IgD-negative memory B cell (primary cell): Measurements from ENCODE around the gene CAST. TPM values are rescaled to one million over a fixed set of nuclear protein-coding genes. Genes with fewer than 3 reads are reported as not detected.
A peak's percentile ranks its signal among the peaks of the same experiment; 100 is the strongest.

Source experiments
- H3K27ac Mint-ChIP-seq, 3 donors: one replicate each; pipeline ENCODE4 v1.8.0; 2020 to 2022; ENCODE audit warnings: mild to moderate bottlenecking in 3 of 3, mixed read lengths in 3 of 3, moderate library complexity in 1 of 3
- H3K27me3 Mint-ChIP-seq: one replicate; pipeline ENCODE4 v1.8.0; 2021; ENCODE audit warnings: mixed read lengths
- H3K36me3 Mint-ChIP-seq: one replicate; pipeline ENCODE4 v1.8.0; 2020; ENCODE audit warnings: mild to moderate bottlenecking, mixed read lengths
- H3K4me1 Mint-ChIP-seq, 3 donors: one replicate each; pipeline ENCODE4 v1.8.0; 2020 to 2022; ENCODE audit warnings: mixed read lengths in 3 of 3, mild to moderate bottlenecking in 1 of 3
- H3K4me3 Mint-ChIP-seq, 4 donors: one replicate each; pipeline ENCODE4 v1.8.0; 2020 to 2022; ENCODE audit warnings: mild to moderate bottlenecking in 4 of 4, mixed read lengths in 4 of 4, moderate library complexity in 3 of 4
- H3K9me3 Mint-ChIP-seq, 3 donors: one replicate each; pipeline ENCODE4 v1.8.0; 2020 to 2021; ENCODE audit warnings: mixed read lengths in 3 of 3, mild to moderate bottlenecking in 1 of 3
- polyA plus RNA-seq: library from polyadenylated mRNA; unstranded; fragments of 300-500 nt; fragmentation: Illumina TruSeq; gene quantifications from one replicate; pipeline ENCODE4 v1.2.3, GENCODE V29; 2021

The CAST gene
- polyA plus RNA-seq, 1 donor from 2014 or later = 71.7 TPM

DNA sequence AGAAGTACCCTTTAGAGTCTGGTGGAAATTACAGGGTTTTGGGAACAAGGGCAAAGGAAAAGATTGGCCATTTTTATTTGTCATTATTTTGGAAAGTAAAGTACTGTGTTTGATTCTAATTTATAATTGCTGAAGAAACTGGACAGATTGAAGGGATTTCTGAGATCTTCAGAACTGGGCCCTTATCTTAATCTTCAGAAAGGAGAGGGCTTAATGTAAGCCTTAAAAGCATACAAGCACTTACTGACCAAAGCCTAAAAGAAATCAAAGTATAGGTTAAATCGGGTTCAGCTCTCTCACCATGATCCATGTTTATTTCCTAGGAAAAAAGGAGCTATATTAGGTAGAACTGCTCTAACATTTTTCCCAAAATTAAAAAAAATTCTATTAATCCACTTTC lies 109.9 kb downstream of the CAST start:
- Mint-ChIP-seq H3K4me1 (peaks cover 0 to 3% (median 0%) of the 10 kb centered on the region in 3 donors), H3K4me3 (no peak overlapping the region), H3K27me3 (no peaks in the 10 kb centered on the region), H3K36me3 (no peaks in the 10 kb centered on the region), H3K9me3 (no peaks in the 10 kb centered on the region), H3K27ac (no peak overlapping the region)

DNA sequence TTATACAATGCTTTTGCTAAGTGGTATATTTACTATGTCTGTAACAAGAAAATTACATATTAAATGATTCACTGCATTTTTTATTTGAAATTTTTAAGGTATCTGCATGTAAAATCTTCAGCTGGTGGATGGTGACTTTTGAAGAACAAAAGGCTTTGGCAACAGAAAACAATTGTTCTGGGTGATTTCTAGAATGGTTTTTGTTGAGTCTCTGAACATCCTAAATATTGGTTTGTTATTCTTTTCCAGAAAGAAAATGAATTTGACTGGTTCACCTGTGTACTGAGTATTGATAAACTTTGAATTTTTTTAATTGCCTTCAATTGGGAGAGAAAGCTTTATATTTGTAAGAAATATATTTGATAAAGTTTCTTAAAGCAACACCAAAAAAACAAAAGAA lies 110.4 kb downstream of the CAST start:
- Mint-ChIP-seq H3K4me1 (peaks cover 0 to 3% (median 0%) of the 10 kb centered on the region in 3 donors), H3K4me3 (no peak overlapping the region), H3K27ac (no peak overlapping the region), H3K36me3 (no peaks in the 10 kb centered on the region), H3K9me3 (no peaks in the 10 kb centered on the region), H3K27me3 (no peaks in the 10 kb centered on the region)

DNA sequence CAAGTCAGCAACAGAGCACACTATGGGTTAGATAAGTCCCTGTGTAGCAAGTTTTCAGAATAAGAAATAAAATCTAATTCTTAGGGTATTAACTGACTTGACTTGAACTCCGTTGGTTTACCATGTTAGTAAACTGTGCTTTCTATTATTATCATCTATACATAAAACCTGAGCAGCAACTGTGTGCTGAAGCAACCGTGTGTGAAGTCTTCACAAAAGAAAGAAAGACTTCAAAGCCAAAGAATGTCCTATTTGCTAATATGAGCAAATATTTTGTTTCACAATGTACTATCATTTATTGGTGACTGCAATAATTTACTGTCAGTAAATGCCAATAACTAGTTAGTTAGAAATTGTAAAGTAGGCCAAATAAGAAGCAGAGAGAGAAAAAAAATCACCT lies 112.9 kb downstream of the CAST start:
- Mint-ChIP-seq H3K9me3 (no peaks in the 10 kb centered on the region), H3K27ac (peak overlapping the region in 2 of 3 donors; percentile 53 to 59), H3K4me1 (peaks cover 0 to 3% (median 0%) of the 10 kb centered on the region in 3 donors), H3K36me3 (no peaks in the 10 kb centered on the region), H3K4me3 (no peak overlapping the region), H3K27me3 (no peaks in the 10 kb centered on the region)

DNA sequence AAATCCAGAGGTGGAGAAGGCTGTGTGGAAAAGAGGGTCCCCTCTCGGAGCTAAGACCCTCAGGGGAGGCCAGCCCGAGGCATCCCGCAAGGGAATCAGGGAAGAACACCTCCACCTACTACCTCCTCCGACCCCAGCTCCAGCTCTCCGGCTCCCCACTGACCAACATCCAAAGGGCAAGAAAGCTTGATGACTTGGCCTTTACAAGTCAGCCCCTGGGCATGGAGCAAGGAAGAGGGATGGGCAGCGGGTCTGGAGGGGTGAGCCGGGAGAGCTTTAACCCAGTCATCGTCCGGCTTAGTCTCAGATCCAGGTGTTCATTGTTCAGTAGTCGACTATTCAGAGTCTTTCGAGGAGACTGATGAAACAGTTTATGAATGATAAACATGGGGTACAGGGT lies 113.5 kb downstream of the CAST start:
- H3K9me3 Mint-ChIP-seq = no peaks in the 10 kb centered on the region
- no peaks in the 10 kb centered on the region for H3K27me3 Mint-ChIP-seq
- no peaks in the 10 kb centered on the region for H3K36me3 Mint-ChIP-seq
- peak overlapping the region in 1 of 4 donors; percentile 56 for H3K4me3 Mint-ChIP-seq
- no peak overlapping the region for H3K27ac Mint-ChIP-seq
- H3K4me1 Mint-ChIP-seq = peaks cover 0 to 3% (median 0%) of the 10 kb centered on the region in 3 donors

DNA sequence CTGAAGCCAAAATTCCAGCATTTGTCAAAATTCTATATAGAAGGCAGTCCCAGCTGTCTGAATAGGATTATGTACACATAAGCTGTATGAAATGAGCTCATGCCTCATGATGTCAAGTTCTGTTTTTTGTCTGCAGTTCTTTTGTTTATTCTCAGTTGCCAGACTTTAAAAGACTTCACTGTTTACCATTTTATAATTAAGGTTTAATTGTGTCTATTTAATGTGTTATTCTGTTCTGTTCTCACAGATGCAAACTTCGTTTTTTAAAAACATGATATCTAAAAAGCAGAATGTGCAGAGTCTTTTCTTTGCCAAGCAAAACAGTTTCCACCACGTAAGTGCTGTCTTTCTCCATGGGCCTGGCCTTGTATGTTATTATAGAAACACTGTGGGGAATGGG lies 114.4 kb downstream of the CAST start:
- Mint-ChIP-seq H3K36me3 (no peaks in the 10 kb centered on the region), H3K27ac (no peak overlapping the region), H3K9me3 (no peaks in the 10 kb centered on the region), H3K4me1 (no peaks in the 10 kb centered on the region), H3K27me3 (no peaks in the 10 kb centered on the region), H3K4me3 (no peak overlapping the region)

DNA sequence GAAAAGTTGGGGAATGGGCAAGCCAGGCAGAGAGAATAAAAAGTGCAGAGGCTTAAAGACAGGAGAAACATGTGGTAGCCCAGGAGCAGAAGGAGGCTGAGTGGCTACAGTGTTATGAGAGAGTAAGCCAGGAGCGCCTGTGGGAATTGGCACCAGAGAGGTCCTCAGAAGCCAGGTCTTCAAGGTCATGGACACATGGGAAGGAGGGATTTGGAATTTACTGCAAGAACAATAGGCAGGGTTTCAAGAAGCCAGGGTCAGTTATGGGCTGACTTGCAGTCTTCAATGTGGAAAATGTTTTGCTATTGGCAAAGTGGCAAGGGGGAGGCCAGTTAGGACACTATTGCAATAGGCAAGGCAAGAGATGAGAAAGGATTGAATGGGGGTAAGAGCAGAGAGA lies 116.2 kb downstream of the CAST start:
- Mint-ChIP-seq H3K4me1 (no peaks in the 10 kb centered on the region), H3K9me3 (no peaks in the 10 kb centered on the region), H3K27me3 (no peaks in the 10 kb centered on the region), H3K4me3 (no peak overlapping the region), H3K36me3 (no peaks in the 10 kb centered on the region), H3K27ac (peak overlapping the region in 1 of 3 donors; percentile 29)

DNA sequence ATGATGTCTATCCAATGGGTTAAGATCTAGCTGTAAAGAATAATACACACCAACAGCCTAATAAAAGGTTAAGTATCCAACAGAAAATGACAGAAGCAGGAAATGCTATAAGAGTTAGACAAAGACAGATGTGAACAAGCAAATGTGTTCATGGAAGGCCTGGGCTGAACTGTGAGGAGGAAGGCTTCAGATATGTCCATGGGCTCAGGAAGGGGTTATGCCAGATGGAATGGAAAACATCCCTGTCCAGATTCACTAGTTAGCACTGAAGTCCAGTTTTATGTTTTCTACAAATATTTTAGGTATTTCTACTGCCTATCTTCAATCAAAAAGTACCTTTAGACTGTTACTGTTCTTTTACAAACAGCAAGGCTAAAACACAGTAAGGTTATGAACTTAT lies 118.5 kb downstream of the CAST start:
- peaks cover 0 to 2% (median 2%) of the 10 kb centered on the region in 3 donors for H3K4me1 Mint-ChIP-seq
- H3K36me3 Mint-ChIP-seq = no peaks in the 10 kb centered on the region
- H3K27me3 Mint-ChIP-seq = no peaks in the 10 kb centered on the region
- peak overlapping the region in 1 of 3 donors; percentile 87 for H3K27ac Mint-ChIP-seq
- no peak overlapping the region for H3K4me3 Mint-ChIP-seq
- H3K9me3 Mint-ChIP-seq = no peaks in the 10 kb centered on the region

DNA sequence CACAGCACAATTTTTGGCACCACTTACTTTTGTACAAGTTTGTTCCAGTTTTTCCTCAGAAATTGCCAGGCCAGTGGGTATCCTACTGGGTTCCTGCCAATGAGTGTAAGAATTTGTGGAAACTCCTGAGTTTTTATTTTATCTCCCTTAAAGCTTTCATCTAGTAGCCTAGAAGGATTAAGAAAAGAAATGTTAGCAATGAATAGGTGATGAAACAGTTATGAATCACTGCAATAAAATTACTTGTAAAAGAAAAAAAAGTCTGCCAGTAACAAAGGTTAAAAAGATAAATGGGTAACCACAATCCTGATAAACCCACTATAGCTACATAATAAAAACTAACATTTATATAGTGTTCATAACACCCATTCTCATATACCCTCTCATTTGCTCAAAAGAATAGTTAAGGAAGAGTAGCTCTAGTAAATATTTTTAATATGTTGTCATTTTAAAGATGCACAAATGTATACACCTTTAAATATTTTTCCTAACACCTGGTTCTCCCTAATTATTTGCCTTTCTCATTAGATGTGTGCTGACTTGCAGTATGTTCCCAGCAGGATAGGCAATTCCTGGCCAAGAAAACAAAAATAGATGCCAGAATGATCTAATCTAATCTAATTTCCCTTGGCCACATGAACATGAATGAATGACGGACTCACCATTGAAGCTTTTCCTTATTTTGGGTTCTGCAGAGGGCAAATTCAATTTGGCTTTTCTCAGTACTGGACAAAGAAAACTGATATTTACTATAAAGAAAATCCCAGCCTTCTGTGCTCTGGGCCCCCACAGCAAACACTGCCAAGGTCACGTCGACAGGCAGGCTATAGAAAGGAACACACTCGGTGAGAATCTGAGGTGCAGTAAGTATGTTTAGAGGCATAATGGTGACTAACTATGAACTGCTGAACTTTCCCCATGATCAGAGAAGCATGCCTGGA lies 119.1 kb downstream of the CAST start:
- H3K27ac Mint-ChIP-seq = peak overlapping the region in 1 of 3 donors; percentile 87

DNA sequence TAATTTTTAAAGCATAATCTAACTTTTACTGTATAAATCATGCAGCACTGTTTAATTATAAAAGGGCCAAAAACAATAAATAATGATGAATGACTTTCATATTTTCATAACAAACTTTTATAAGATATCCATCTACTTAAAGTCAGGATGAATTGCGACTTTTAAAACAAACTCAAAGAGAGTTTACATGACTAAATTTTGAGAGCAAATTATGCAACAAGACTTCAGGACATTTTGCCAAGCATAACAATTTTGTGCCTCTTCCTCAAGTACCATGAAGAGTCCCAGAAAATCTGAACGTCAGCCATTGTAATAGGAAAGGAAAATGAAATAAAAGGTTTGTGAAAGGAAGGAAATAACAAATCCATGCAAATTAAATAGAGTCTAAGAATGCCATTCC lies 121.2 kb downstream of the CAST start:
- Mint-ChIP-seq H3K36me3 (peaks cover 3% of the 10 kb centered on the region), H3K27me3 (no peaks in the 10 kb centered on the region), H3K9me3 (no peaks in the 10 kb centered on the region), H3K4me3 (peak overlapping the region in 1 of 4 donors; percentile 13), H3K27ac (peak overlapping the region in 2 of 3 donors; percentile 29 to 51), H3K4me1 (peaks cover 0 to 4% (median 2%) of the 10 kb centered on the region in 3 donors)

More for the DNA sequence above, 119.1 kb downstream of the CAST start:
- Mint-ChIP-seq H3K27me3 (no peaks in the 10 kb centered on the region), H3K4me3 (no peak overlapping the region), H3K36me3 (peaks cover 1% of the 10 kb centered on the region), H3K9me3 (no peaks in the 10 kb centered on the region), H3K4me1 (peaks cover 0 to 2% (median 2%) of the 10 kb centered on the region in 3 donors)

DNA sequence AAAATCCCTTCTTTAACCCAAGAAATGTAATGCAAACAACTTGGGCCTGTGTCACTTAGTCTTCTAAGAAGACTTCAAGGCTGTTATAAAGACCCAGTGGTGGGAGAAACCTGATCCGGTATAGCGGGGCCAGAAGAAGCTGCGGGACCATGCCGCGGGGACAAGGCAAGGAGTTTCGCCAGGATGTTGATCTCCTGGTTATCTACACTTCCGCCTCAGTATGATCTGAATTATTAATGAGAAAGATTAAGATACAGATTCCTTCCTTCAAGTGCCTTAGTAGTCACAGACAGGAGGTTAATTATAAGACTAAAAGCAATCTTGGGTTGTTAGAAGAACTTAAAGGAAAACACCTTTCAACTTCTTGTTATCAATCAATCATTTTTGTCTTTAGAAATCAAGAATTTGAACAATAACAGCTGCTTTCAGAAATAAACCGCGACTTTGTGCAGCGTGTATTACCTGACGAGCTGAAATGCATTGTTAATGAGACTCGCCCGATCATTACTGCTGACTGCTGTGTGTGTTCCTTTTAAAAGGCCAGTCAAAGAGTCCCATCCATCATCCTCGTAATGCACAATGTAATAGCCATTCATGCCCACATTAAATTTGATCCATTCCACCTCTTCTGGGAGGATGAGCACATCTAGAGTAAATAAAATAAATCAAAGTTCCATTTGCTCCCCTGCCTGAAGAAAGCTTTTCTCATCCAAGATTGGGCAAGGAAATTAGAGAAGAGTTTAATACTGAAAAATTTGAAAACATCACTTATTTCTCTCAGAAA lies 123.3 kb downstream of the CAST start:
- H3K27me3 Mint-ChIP-seq = no peaks in the 10 kb centered on the region
- H3K9me3 Mint-ChIP-seq = no peaks in the 10 kb centered on the region
- no peak overlapping the region for H3K4me3 Mint-ChIP-seq
- H3K36me3 Mint-ChIP-seq = peaks cover 3% of the 10 kb centered on the region
- peaks cover 0 to 4% (median 2%) of the 10 kb centered on the region in 3 donors for H3K4me1 Mint-ChIP-seq
- peak overlapping the region in 2 of 3 donors; percentile 25 to 67 for H3K27ac Mint-ChIP-seq

DNA sequence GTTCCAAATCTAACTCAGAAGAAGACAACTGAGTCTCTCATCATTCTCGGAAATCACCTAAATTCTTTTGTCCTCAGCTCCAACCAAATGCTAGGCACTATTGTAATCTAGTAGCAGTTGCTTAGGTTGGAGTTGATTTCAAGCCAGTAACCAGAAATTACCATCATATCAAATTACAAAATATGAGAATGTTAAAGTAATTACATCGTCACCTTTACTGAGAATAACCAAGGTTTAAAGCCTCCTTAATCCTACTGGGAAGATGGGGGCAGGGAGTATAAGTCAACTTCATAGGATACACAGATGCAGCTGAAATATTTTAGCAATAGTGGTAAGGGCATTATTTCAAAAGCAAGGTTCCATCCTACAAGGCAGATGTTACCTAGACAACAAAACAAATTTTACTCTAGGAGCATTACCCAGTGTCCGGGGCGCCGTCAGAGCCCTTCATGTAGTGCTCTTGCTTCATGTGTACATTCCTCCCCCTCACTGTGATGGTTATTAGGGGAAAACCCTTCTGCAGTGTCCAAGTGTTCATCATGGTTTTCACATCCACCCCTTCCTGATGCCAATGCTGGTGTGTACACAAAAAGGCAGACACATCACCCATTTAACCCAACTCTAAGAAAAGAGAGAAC lies 126.1 kb downstream of the CAST start:
- H3K27me3 Mint-ChIP-seq = no peaks in the 10 kb centered on the region
- no peak overlapping the region for H3K4me3 Mint-ChIP-seq
- no peaks in the 10 kb centered on the region for H3K9me3 Mint-ChIP-seq
- H3K4me1 Mint-ChIP-seq = peaks cover 0 to 4% (median 2%) of the 10 kb centered on the region in 3 donors
- H3K36me3 Mint-ChIP-seq = peaks cover 3% of the 10 kb centered on the region
- peak overlapping the region in 2 of 3 donors; percentile 53 to 78 for H3K27ac Mint-ChIP-seq

DNA sequence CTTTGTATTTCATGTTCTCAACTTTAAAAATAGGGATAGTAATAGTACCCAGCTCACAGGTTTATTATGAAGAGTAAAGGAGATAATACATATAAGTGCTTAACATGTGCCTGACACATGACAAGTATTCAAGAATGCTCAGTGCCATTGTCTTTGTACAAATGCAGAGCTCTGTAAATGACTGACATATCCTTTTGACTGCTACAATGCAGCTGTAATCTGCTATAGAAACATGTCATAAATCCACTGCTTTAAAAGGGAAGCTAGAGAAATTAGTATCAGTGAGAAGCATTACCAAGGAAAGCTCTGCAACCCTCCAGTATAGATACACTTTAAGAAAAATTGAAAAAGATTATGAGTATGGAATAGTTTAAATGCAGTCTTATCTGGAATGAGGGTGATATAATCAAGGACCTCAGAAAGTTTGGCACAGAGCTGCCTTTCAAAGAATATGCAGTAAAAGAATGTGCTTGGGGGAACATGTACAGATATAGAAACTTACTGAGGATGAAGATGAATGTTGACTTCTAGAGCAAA lies 127.7 kb downstream of the CAST start:
- peaks cover 0 to 1% (median 0%) of the 10 kb centered on the region in 3 donors for H3K4me1 Mint-ChIP-seq
- no peak overlapping the region for H3K4me3 Mint-ChIP-seq
- H3K27ac Mint-ChIP-seq = peak overlapping the region; percentile 9 to 78 (median 46)
- H3K36me3 Mint-ChIP-seq = peaks cover 3% of the 10 kb centered on the region
- no peaks in the 10 kb centered on the region for H3K27me3 Mint-ChIP-seq
- no peaks in the 10 kb centered on the region for H3K9me3 Mint-ChIP-seq

DNA sequence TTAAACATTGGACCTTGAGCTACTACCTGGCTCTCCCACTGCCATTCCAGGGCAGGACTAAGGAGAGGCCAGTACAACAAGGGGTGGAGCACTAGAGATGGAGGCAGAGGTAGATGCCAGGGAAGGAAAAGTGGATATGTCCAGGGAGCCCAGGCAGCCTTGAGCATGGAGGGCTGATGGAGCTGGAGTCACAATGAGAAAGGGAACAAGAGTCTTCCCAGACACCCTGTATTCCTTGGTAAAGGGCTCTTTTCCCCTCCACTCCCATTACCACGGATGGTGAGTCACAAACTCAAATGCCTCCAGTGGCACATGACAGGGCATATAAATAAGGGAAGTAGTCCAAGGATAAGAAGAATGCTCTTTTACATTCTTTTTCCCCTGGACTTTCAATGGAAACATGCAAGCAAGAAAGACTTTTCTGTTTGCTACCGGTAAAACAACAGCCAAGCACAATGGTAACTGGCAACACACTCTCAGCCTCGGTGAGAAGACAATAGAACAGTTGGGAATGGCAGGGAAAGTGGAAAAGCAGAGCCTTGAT lies 128.9 kb downstream of the CAST start:
- Mint-ChIP-seq H3K36me3 (peaks cover 3% of the 10 kb centered on the region), H3K27me3 (no peaks in the 10 kb centered on the region), H3K4me1 (peaks cover 0 to 1% (median 1%) of the 10 kb centered on the region in 3 donors), H3K9me3 (no peaks in the 10 kb centered on the region), H3K27ac (peak overlapping the region in 2 of 3 donors; percentile 31 to 64), H3K4me3 (no peak overlapping the region)

DNA sequence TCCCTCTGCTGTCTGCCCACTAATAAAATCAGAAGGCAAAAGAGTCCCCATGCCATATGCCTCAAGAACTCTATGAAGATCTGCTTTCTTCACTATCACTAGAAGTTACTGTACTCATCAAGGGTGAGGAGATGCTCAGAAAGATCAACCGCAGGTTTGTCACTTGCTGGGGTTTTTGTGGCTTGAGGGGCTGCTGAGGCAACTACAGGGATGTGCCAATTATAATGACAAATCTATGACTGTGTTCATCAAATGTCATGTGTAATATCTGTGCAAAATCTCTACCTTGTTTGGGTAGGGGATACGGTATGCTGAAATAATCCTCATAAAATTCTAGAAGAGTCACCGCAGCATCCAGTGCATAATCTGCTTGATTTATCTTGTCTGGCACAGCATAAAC lies 132.6 kb downstream of the CAST start:
- H3K4me1 Mint-ChIP-seq = peaks cover 0 to 7% (median 2%) of the 10 kb centered on the region in 3 donors
- no peaks in the 10 kb centered on the region for H3K27me3 Mint-ChIP-seq
- H3K9me3 Mint-ChIP-seq = no peaks in the 10 kb centered on the region
- peaks cover 2% of the 10 kb centered on the region for H3K36me3 Mint-ChIP-seq
- no peak overlapping the region for H3K4me3 Mint-ChIP-seq
- peak overlapping the region in 1 of 3 donors; percentile 48 for H3K27ac Mint-ChIP-seq
